ENCODE data around the gene SYPL1.

SYPL1 gene

GRCh38 chr7:106095634-106096033 is 16.5 kb downstream of the SYPL1 start:
- TF ChIP-seq CTCF (IDR thresholded peaks at IDR 0.05; ENCODE audit: low read depth, low read length, missing control alignments): no peak
- H3K4me3 ChIP-seq (ENCODE audit: low read depth, low read length): no peak overlapping the region
- no peak for DNase-seq (ENCODE audit: low read depth)

GRCh38 chr7:106094780-106095179 is 17.3 kb downstream of the SYPL1 start:
- no peak for DNase-seq (ENCODE audit: low read depth)
- no peak for TF ChIP-seq CTCF (IDR thresholded peaks at IDR 0.05; ENCODE audit: low read depth, low read length, missing control alignments)
- H3K4me3 ChIP-seq (ENCODE audit: low read depth, low read length): no peak overlapping the region

GRCh38 chr7:106092204-106092603 is 19.9 kb downstream of the SYPL1 start:
- no peak for TF ChIP-seq CTCF (IDR thresholded peaks at IDR 0.05; ENCODE audit: low read depth, low read length, missing control alignments)
- H3K4me3 ChIP-seq (ENCODE audit: low read depth, low read length): no peak overlapping the region
- no peak for DNase-seq (ENCODE audit: low read depth)

GRCh38 chr7:106089647-106090046 is 22.5 kb downstream of the SYPL1 start:
- no peak for DNase-seq (ENCODE audit: low read depth)
- no peak overlapping the region for H3K4me3 ChIP-seq (ENCODE audit: low read depth, low read length)
- no peak for TF ChIP-seq CTCF (IDR thresholded peaks at IDR 0.05; ENCODE audit: low read depth, low read length, missing control alignments)

GRCh38 chr7:106088014-106088413 is 24.1 kb downstream of the SYPL1 start:
- no peak for DNase-seq (ENCODE audit: low read depth)
- TF ChIP-seq CTCF (IDR thresholded peaks at IDR 0.05; ENCODE audit: low read depth, low read length, missing control alignments): no peak
- H3K4me3 ChIP-seq (ENCODE audit: low read depth, low read length): no peak overlapping the region

- TF ChIP-seq CTCF (IDR thresholded peaks at IDR 0.05; ENCODE audit: low read depth, low read length, missing control alignments): no peak
- no peak for DNase-seq (ENCODE audit: low read depth)
- H3K4me3 ChIP-seq (ENCODE audit: low read depth, low read length): no peak overlapping the region
Observed at GRCh38 chr7:106086062-106086461, 26.1 kb downstream of the SYPL1 start.

GRCh38 chr7:106085015-106085414 is 27.1 kb downstream of the SYPL1 start:
- no peak for DNase-seq (ENCODE audit: low read depth)
- H3K4me3 ChIP-seq (ENCODE audit: low read depth, low read length): no peak overlapping the region
- no peak for TF ChIP-seq CTCF (IDR thresholded peaks at IDR 0.05; ENCODE audit: low read depth, low read length, missing control alignments)

Measured in GM12864 (cell line).